ENCODE measurements around the gene ODC1.

The ODC1 gene

DNA sequence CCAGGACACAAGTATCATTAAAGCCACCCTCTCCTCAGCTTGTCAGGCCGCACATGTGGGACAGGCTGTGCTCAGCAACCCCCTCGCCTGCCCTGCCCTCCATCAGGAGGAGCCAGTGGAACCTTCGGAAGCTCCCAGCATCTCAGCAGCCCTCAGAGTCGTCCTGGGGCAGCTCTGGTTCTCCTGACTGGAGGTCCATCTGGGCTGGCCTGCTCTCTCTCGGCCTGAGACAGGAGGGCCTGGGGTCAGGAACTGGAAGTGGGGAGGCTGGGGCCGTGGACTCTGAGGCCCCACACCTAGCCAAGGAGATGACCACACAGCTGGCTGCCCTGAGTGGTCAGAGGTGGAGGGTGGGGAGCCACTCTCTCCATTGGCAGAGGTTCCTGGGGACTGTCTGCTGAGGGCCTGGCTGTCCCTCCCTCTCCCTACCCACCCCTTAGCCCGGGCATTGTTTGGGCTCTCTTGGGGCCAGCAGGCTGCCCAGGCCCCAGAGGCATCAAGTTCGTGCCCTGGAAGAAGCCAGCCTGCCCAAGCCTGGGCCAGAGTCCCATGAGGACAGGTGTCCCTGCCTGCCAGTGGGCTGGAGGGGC lies 23.1 kb downstream of the ODC1 start:
- TF ChIP-seq GATA2 (IDR thresholded peaks at IDR 0.05; ENCODE audit: low read depth, low read length) (no peak), GATA3 (IDR thresholded peaks at IDR 0.05; ENCODE audit: low read depth, low read length) (no peak)

DNA sequence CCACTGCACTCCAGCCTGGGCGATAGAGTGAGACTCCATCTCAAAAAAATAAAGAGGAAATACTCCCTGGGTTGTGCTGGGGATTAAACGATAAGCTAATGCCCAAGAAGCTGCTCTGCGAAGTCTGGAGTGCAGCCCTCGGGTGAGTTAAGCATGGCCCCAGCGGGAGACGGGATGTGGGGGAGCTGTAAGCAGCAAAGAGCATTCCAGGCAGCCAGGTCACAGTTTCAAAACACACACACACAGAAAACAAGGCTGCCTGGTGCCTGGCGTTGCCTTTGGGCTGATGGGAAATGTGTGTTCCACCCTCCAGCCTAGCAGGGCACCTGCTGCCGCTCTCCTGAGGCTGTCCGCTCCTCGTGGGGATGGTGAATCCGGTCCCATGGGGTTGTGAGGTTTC lies 24.1 kb downstream of the ODC1 start:
- TF ChIP-seq GATA3 (IDR thresholded peaks at IDR 0.05; ENCODE audit: low read depth, low read length): no peak
- TF ChIP-seq GATA2 (IDR thresholded peaks at IDR 0.05; ENCODE audit: low read depth, low read length): no peak

DNA sequence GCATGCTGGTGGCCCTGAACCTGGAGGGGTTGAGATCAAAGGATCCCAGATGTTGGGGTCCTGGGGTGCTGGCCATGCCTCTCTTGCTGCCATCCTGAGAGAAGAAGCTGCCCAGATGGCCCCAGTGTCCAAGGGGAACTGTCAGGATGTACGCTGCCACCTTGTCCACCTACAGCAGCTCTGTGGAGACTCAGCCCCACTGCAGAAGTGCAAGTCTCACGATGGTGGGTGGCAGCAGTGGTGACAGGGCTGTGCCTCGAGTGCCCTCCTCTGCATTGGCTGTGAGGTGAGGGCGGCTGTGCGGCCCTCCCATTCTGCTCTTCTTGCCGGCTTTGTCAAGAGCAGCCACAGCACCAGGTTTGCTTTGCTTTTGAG lies 24.7 kb downstream of the ODC1 start:
- TF ChIP-seq GATA2 (IDR thresholded peaks at IDR 0.05; ENCODE audit: low read depth, low read length) (no peak), GATA3 (IDR thresholded peaks at IDR 0.05; ENCODE audit: low read depth, low read length) (no peak)

DNA sequence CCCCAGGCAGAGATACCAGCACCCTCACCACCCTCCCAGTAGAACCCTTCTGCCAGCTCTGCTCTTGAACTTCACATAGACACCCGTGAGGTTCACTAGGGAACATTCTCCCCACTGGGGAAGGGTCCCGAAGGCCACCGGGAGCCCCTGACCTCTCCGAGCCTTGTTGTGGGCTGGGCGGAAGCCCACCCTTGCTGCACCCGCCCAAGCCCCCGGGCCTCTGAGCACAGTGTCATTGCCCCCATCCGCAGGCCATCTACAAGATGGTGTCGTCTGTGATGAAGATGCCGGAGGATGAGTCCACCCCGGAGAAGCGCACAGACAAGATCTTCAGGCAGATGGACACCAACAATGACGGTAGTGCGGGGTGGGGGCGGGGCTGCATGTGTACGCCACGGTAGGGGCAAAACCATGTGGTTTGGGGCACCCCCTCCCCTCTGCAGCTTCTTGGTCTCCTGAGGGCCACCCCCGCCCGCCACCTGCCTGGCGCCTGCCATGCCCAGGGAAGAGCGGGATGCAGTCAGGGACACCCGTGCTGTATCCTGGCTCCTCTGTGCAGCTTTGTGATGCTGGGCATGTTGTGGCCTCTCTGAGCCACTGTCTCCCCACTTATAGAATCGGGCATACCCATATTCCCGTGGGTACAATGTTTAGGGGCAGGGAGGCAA lies 25.3 kb downstream of the ODC1 start:
- no peak for TF ChIP-seq GATA2 (IDR thresholded peaks at IDR 0.05; ENCODE audit: low read depth, low read length)
- no peak for TF ChIP-seq GATA3 (IDR thresholded peaks at IDR 0.05; ENCODE audit: low read depth, low read length)

DNA sequence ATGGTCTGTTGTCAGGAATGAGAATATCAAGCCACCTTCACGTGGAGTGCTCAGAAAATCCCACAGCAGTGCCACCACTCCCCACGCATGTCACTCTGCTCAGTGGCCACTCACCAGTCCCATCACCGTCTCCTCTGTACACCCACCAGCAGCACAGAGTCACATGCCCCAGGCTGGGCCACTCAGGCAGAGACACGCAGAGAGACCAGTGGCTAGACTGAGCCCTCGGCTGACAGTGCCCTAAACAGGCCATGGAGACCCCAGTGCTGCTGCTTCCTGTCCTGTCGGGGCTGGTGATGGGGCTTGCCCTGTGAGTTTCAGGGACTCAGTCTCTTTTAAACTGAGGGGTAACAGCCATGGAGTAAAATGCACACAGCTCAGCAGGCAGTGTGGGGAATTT lies 25.9 kb downstream of the ODC1 start:
- no peak for TF ChIP-seq GATA2 (IDR thresholded peaks at IDR 0.05; ENCODE audit: low read depth, low read length)
- TF ChIP-seq GATA3 (IDR thresholded peaks at IDR 0.05; ENCODE audit: low read depth, low read length): no peak

DNA sequence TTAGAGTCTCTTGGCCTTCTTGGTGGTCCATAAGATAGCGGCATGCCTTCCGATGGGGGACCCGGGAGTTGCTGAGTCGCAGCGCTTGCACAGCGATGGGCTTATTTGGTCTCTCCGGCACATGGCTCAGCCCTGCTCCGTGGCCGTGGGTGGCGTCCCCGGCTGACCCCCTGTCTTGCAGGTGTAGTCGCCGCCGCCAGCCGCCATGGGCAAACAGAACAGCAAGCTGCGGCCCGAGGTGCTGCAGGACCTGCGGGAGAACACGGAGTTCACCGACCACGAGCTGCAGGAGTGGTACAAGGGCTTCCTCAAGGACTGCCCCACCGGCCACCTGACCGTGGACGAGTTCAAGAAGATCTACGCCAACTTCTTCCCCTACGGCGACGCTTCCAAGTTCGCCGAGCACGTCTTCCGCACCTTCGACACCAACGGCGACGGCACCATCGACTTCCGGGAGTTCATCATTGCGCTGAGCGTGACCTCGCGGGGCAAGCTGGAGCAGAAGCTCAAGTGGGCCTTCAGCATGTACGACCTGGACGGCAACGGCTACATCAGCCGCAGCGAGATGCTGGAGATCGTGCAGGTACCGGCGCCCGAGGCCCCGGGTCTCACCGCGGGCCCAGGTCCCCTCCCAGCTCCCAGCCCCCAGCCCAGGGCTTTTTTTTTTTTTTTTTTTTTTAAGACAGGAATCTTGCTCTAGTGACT lies 28.4 kb downstream of the ODC1 start:
- no peak for TF ChIP-seq GATA2 (IDR thresholded peaks at IDR 0.05; ENCODE audit: low read depth, low read length)
- no peak for TF ChIP-seq GATA3 (IDR thresholded peaks at IDR 0.05; ENCODE audit: low read depth, low read length)

DNA sequence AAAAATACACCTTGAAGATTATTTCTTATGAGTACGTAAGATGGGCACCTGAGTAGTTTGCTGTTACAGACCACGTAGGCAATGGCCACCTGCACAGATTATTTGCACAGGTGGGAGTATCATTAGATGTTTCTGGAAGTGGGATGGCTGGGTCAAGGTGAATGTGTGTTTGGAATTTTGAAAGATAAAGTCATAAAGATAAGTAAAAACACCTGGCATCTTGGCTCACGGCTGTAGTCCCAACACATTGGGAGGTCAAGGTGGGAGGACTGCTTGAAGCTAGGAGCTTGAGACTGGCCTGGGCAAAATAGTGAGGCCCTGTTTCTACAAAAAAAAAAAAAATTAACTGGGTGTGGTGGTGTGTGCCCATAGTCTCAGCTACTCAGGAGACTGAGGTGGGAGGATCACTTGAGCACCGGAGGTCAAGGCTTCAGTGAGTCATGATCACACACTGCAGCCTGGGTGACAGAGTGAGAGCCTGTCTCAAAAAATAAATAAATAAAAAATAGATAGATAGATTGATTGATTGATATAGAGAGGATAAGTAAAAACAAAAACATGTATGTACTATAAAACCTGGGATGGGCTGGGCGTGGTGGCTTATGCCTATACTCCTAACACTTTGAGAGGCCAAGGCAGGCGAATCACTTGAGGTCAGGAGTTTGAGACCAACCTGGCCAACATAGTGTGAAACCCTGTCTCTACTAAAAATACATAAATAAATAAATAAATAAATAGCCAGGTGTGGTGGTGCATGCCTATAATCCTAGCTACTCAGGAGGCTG lies 30.4 kb downstream of the ODC1 start:
- TF ChIP-seq GATA3 (IDR thresholded peaks at IDR 0.05; ENCODE audit: low read depth, low read length) (no peak), GATA2 (IDR thresholded peaks at IDR 0.05; ENCODE audit: low read depth, low read length) (no peak)

DNA sequence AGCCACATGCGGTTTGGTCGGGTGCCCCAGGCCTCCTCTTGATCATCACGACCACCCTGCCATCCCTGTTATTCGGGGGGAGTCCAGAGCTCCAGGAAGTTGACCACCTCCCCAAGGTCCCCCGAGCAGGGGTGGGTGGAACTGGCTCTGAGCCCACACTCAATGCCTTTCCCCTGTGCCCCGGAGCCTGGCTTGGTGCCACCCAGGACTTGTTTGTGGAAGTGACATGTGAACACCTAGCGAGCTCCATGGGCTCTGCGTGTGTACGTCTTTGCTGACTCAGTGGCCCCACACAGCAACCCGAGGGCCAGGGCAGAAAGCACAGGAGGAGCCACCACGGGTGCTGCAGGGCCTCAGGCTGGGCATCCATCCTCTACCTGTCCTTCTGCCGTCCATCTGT lies 32.5 kb downstream of the ODC1 start:
- TF ChIP-seq GATA3 (IDR thresholded peaks at IDR 0.05; ENCODE audit: low read depth, low read length) (no peak), GATA2 (IDR thresholded peaks at IDR 0.05; ENCODE audit: low read depth, low read length) (no peak)

DNA sequence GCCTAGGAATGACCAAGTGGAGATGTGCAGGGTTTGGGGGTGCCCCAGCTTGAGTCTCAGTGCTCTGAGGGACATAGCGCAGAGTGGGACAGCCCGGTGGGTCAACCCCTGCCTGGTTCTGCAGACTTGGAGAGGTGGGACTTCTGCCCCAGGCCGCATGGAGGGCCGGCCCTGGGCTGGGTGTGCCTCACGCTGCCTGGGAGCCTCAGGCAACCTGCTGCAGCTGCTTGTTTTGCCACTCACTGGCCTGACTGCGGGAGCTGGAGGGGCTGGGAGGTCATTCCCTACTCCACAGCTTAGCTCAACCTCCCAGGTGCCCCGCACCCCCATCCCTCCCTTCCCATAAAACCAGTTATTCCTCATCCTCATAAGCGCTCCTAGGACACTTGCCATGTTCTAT lies 33.1 kb downstream of the ODC1 start:
- TF ChIP-seq GATA3 (IDR thresholded peaks at IDR 0.05; ENCODE audit: low read depth, low read length): no peak
- TF ChIP-seq GATA2 (IDR thresholded peaks at IDR 0.05; ENCODE audit: low read depth, low read length): no peak

DNA sequence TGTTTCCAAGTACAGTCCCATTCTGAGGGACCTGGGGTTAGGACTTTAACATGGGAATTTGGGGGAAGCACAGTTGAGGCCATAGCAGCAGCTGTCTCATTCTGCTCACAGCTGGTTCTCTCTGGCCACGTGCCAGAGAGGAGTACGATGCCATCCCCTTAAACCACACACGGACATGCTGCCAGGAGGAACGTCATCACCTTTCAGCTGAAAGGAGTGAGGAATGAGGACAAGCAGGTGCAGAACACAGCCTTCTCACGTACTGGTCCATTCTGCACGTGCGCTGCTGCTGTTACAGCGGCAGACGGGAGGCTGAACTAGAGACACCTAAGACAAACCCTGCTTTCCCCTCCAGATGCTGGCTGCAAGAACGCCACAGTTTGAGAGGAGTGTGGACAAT lies 33.5 kb downstream of the ODC1 start:
- no peak for TF ChIP-seq GATA3 (IDR thresholded peaks at IDR 0.05; ENCODE audit: low read depth, low read length)
- no peak for TF ChIP-seq GATA2 (IDR thresholded peaks at IDR 0.05; ENCODE audit: low read depth, low read length)

DNA sequence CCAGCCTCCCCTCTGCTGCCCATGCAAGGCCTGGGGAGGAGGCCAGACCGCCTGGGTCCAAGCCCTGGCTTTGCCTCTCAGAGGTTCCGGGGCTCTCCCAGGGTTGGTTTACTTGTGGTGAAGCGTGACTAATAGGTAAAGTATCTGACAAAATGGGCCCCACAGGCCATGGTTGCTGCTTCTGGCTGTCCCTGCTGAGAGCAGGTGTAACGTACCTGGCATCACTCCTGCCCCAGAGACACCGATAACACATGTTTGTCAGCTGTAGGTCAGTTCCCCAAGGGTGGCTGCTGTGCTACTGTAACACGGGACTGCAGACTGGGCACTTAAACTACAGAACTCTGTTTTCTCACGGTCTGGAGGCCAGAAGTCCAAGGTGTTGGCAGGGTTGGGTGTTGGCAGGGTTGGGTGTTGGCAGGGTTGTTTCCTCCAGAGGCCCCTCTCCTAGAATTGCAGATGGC lies 34.1 kb downstream of the ODC1 start:
- no peak for TF ChIP-seq GATA2 (IDR thresholded peaks at IDR 0.05; ENCODE audit: low read depth, low read length)
- no peak for TF ChIP-seq GATA3 (IDR thresholded peaks at IDR 0.05; ENCODE audit: low read depth, low read length)

DNA sequence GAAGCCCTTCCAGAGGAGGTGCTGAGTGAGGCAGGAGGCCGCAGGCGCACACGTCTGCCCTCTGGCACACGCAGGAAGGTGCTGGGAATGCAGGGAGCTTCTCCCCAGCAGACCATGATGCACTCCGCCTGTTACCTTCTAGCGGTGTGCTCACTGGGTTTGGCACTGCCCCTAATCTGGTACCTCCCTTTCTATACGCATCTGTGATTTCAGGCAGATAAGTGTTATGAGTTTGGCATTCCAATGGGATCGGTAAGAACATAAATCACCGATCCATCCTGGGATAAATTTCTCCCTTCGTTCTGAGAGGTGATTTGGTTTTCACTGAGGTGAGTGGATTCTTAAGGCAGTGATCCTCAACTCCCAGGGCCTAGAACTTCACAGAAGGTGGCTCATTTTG lies 34.6 kb downstream of the ODC1 start:
- TF ChIP-seq GATA2 (IDR thresholded peaks at IDR 0.05; ENCODE audit: low read depth, low read length) (no peak), GATA3 (IDR thresholded peaks at IDR 0.05; ENCODE audit: low read depth, low read length) (no peak)

DNA sequence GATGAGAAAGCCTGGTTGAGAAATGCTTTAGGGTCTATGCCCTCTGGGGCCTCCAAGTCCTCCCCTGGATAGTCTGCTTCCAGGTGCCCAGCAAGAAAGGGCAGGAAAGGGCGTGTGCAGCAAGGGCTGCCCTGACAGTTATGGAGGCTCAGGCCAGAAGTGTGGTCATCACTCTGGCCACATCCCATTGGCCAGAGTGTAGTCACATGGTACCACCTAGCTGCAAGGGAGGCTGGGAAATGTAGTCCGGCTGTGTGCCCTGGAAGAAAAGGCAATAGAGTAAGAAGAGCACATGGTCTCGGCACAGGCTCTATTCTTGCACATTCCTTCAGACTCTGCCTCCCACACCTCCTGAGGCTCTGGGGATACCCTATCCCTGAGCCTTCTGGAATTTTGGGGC lies 35.7 kb downstream of the ODC1 start:
- no peak for TF ChIP-seq GATA3 (IDR thresholded peaks at IDR 0.05; ENCODE audit: low read depth, low read length)
- TF ChIP-seq GATA2 (IDR thresholded peaks at IDR 0.05; ENCODE audit: low read depth, low read length): no peak

DNA sequence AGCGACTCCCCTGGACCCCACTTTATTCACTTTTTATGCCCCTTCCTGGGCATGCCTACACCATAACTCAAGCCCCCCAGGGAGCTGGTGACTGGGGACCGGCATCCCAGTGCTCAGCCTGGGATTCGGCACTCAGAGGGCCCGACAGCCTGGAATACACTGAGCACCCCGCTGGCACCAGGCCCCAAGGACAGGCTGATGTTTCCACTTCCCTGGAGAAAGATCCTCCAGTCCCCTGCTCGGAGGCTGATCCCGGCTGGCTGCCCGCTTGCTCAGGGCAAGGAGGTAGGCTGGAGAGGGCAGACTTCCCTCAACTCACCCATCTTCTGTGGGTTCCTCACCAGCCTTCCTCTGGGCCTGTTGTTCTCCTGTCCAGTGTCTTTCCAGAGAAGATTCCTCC lies 36.6 kb downstream of the ODC1 start:
- TF ChIP-seq GATA3 (IDR thresholded peaks at IDR 0.05; ENCODE audit: low read depth, low read length): no peak
- no peak for TF ChIP-seq GATA2 (IDR thresholded peaks at IDR 0.05; ENCODE audit: low read depth, low read length)

All from SH-SY5Y (cell line).